SK-N-SH treated with all-trans-retinoic acid at 6 μM for 48 hours (cell line): ENCODE measurements around the gene IQSEC1.

Source experiments
- ATAC-seq: fragments of 200-7000 bp; cut with Tn5 transposase; 3 replicates; pipeline ENCODE4 v1.9.1; 2020; ENCODE audit warnings: mild to moderate bottlenecking, moderate library complexity
- ARNTL ChIP-seq: fragments of 450-650 bp; formaldehyde crosslinking; IDR thresholded peaks from 2 replicates; pipeline ENCODE4 v1.5.0; 2020; ENCODE audit warnings: low read depth, mild to moderate bottlenecking, moderate library complexity, borderline replicate concordance
- BACH2 ChIP-seq: fragments of 250-450 bp; sonication (Bioruptor Pico); IDR thresholded peaks from 2 replicates; pipeline ENCODE4 v1.9.0; 2021; ENCODE audit warnings: mild to moderate bottlenecking, borderline replicate concordance
- CREB5 ChIP-seq: fragments of 250-450 bp; sonication (Bioruptor Pico); IDR thresholded peaks from 2 replicates; pipeline ENCODE4 v1.5.1; 2020; ENCODE audit warnings: low read depth, mild to moderate bottlenecking, moderate library complexity
- CSDC2 ChIP-seq: fragments of 250-450 bp; sonication (Bioruptor Pico); IDR thresholded peaks from 2 replicates; pipeline ENCODE4 v1.5.0; 2020; ENCODE audit warnings: mild to moderate bottlenecking, moderate library complexity
- ESRRG ChIP-seq: fragments of 250-450 bp; sonication (Bioruptor Pico); IDR thresholded peaks from 2 replicates; pipeline ENCODE4 v1.6.1; 2021; ENCODE audit warnings: mild to moderate bottlenecking
- GLIS3 ChIP-seq: fragments of 250-450 bp; sonication (Bioruptor Pico); IDR thresholded peaks from 2 replicates; pipeline ENCODE4 v1.5.0; 2020; ENCODE audit warnings: mild to moderate bottlenecking, moderate library complexity
- ISL1 ChIP-seq: fragments of 250-450 bp; sonication (Bioruptor Pico); IDR thresholded peaks from 2 replicates; pipeline ENCODE4 v2.1.2; 2022; ENCODE audit warnings: mild to moderate bottlenecking, moderate library complexity
- OSR1 ChIP-seq: fragments of 250-450 bp; sonication (Bioruptor Pico); IDR thresholded peaks from 2 replicates; pipeline ENCODE4 v1.8.0; 2022; ENCODE audit warnings: moderate library complexity, mild to moderate bottlenecking, inconsistent platforms
- PPARA ChIP-seq: fragments of 250-450 bp; sonication (Bioruptor Pico); IDR thresholded peaks from 2 replicates; pipeline ENCODE4 v1.5.0; 2020; ENCODE audit warnings: mild to moderate bottlenecking, borderline replicate concordance
- SNAI2 ChIP-seq: fragments of 250-450 bp; sonication (Bioruptor Pico); IDR thresholded peaks from 2 replicates; pipeline ENCODE4 v1.5.0; 2020; ENCODE audit warnings: mild to moderate bottlenecking, moderate library complexity
- TCF4 ChIP-seq: fragments of 250-450 bp; sonication (Bioruptor Pico); IDR thresholded peaks from 2 replicates; pipeline ENCODE4 v1.8.0; 2021; ENCODE audit warnings: mild to moderate bottlenecking, moderate library complexity, borderline replicate concordance
- TOX ChIP-seq: fragments of 250-450 bp; sonication (Bioruptor Pico); IDR thresholded peaks from 2 replicates; pipeline ENCODE4 v1.8.0; 2021; ENCODE audit warnings: mild to moderate bottlenecking, moderate library complexity, borderline replicate concordance
- TSHZ2 ChIP-seq: fragments of 250-450 bp; sonication (Bioruptor Pico); IDR thresholded peaks from 2 replicates; pipeline ENCODE4 v1.5.0; 2020; ENCODE audit warnings: mild to moderate bottlenecking, moderate library complexity
- ZC3H10 ChIP-seq: fragments of 250-450 bp; sonication (Bioruptor Pico); IDR thresholded peaks from 2 replicates; pipeline ENCODE4 v1.5.1; 2021; ENCODE audit warnings: mild to moderate bottlenecking, moderate library complexity
- ZFP3 ChIP-seq: fragments of 250-450 bp; sonication (Bioruptor Pico); IDR thresholded peaks from 2 replicates; pipeline ENCODE4 v1.5.0; 2020; ENCODE audit warnings: mild to moderate bottlenecking, moderate library complexity
- ZFP30 ChIP-seq: fragments of 450-650 bp; formaldehyde crosslinking; IDR thresholded peaks from 2 replicates; pipeline ENCODE4 v1.5.0; 2022; ENCODE audit warnings: mild to moderate bottlenecking, moderate library complexity
- ZNF565 ChIP-seq: fragments of 450-650 bp; formaldehyde crosslinking; conservative IDR thresholded peaks from 2 replicates; pipeline ENCODE4 v1.5.0; 2020; ENCODE audit warnings: low read depth, mild to moderate bottlenecking, moderate library complexity
- ZNF70 ChIP-seq: fragments of 450-650 bp; formaldehyde crosslinking; IDR thresholded peaks from 2 replicates; pipeline ENCODE4 v1.5.0; 2020; ENCODE audit warnings: mild to moderate bottlenecking, moderate library complexity
- ZNF8 ChIP-seq: fragments of 450-650 bp; formaldehyde crosslinking; IDR thresholded peaks from 2 replicates; pipeline ENCODE4 v1.5.0; 2020; ENCODE audit warnings: mild to moderate bottlenecking, moderate library complexity
- TF ChIP-seq, protein P1 (sequence below): fragments of 250-450 bp; sonication (Bioruptor Pico); IDR thresholded peaks from 2 replicates; pipeline ENCODE4 v1.8.0; 2021; ENCODE audit warnings: low read depth, mild to moderate bottlenecking, moderate library complexity, borderline replicate concordance
- TF ChIP-seq, protein P2 (sequence below): fragments of 250-450 bp; sonication (Bioruptor Pico); IDR thresholded peaks from 2 replicates; pipeline ENCODE4 v1.8.0; 2020; ENCODE audit warnings: mild to moderate bottlenecking, moderate library complexity, borderline replicate concordance

The IQSEC1 gene

GRCh38 chr3:13105896-13106250 is 32.6 kb upstream of the IQSEC1 start (continued):
- TF ChIP-seq TSHZ2 (CRISPR knock-in tag) (no peak), CSDC2 (CRISPR knock-in tag) (no peak), CREB5 (CRISPR knock-in tag) (no peak), ZC3H10 (CRISPR knock-in tag) (no peak)
- TF ChIP-seq, protein P1, sequence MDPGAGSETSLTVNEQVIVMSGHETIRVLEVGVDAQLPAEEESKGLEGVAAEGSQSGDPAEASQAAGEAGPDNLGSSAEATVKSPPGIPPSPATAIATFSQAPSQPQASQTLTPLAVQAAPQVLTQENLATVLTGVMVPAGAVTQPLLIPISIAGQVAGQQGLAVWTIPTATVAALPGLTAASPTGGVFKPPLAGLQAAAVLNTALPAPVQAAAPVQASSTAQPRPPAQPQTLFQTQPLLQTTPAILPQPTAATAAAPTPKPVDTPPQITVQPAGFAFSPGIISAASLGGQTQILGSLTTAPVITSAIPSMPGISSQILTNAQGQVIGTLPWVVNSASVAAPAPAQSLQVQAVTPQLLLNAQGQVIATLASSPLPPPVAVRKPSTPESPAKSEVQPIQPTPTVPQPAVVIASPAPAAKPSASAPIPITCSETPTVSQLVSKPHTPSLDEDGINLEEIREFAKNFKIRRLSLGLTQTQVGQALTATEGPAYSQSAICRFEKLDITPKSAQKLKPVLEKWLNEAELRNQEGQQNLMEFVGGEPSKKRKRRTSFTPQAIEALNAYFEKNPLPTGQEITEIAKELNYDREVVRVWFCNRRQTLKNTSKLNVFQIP (CRISPR knock-in tag): no peak
- TF ChIP-seq, all 23 proteins: peak for 0

GRCh38 chr3:13105181-13105895 is 32.1 kb upstream of the IQSEC1 start:
- ATAC-seq: no peak
- TF ChIP-seq OSR1 (no peak), ZNF565 (no peak), TCF4 (CRISPR knock-in tag) (no peak), ZFP3 (CRISPR knock-in tag) (no peak), BACH2 (CRISPR knock-in tag) (no peak), ZNF8 (CRISPR knock-in tag) (no peak), CSDC2 (CRISPR knock-in tag) (no peak), ZFP30 (no peak)
- TF ChIP-seq, protein P1 (CRISPR knock-in tag): no peak

GRCh38 chr3:13104511-13104910 is 31.3 kb upstream of the IQSEC1 start:
- ATAC-seq: no peak
- TF ChIP-seq SNAI2 (no peak), PPARA (CRISPR knock-in tag) (no peak), CSDC2 (CRISPR knock-in tag) (no peak), TSHZ2 (CRISPR knock-in tag) (no peak), OSR1 (no peak), ZNF565 (no peak), ZFP3 (CRISPR knock-in tag) (no peak), CREB5 (CRISPR knock-in tag) (no peak), TOX (CRISPR knock-in tag) (no peak), ZNF70 (CRISPR knock-in tag) (no peak), ESRRG (CRISPR knock-in tag) (no peak), ZFP30 (no peak), ARNTL (no peak), TCF4 (CRISPR knock-in tag) (no peak), ISL1 (CRISPR knock-in tag) (no peak), GLIS3 (CRISPR knock-in tag) (no peak)
- TF ChIP-seq, protein P2, sequence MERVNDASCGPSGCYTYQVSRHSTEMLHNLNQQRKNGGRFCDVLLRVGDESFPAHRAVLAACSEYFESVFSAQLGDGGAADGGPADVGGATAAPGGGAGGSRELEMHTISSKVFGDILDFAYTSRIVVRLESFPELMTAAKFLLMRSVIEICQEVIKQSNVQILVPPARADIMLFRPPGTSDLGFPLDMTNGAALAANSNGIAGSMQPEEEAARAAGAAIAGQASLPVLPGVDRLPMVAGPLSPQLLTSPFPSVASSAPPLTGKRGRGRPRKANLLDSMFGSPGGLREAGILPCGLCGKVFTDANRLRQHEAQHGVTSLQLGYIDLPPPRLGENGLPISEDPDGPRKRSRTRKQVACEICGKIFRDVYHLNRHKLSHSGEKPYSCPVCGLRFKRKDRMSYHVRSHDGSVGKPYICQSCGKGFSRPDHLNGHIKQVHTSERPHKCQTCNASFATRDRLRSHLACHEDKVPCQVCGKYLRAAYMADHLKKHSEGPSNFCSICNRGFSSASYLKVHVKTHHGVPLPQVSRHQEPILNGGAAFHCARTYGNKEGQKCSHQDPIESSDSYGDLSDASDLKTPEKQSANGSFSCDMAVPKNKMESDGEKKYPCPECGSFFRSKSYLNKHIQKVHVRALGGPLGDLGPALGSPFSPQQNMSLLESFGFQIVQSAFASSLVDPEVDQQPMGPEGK (CRISPR knock-in tag): no peak
- TF ChIP-seq, protein P1 (CRISPR knock-in tag): no peak
